Kidney (tissue), 14 donors: ENCODE measurements around the gene LRRFIP1. TPM values are rescaled to one million over a fixed set of nuclear protein-coding genes. Genes with fewer than 3 reads are reported as not detected.
A peak's percentile ranks its signal among the peaks of the same experiment; 100 is the strongest.

ENCODE experiments used
- DNase-seq, 5 donors: peaks; one replicate each; pipeline ENCODE4 v3.0.0-alpha.2; 2013 to 2020
- FAIRE-seq: peaks from 2 replicates; lab custom pipeline; 2012; peaks lifted over from hg19 to GRCh38; lab: Jason Lieb, UNC
- H3K27ac ChIP-seq, 2 donors: one replicate each; pipeline ENCODE4 v1.7.0; 2013; ENCODE audit warnings: low read depth in 2 of 2, low read length in 2 of 2, inconsistent platforms in 1 of 2
- H3K27me3 ChIP-seq: one replicate; pipeline ENCODE4 v1.7.1; 2013; ENCODE audit warnings: low read length, inconsistent platforms; ENCODE audit not compliant: control insufficient read depth, insufficient read depth
- H3K36me3 ChIP-seq, 3 donors: one replicate each; pipeline versions ENCODE4 v1.7.0 to v1.7.1; 2013; ENCODE audit warnings: low read length in 3 of 3, control low read depth in 1 of 3, inconsistent platforms in 1 of 3; ENCODE audit not compliant: insufficient read depth in 3 of 3, control insufficient read depth in 2 of 3
- H3K4me1 ChIP-seq, 3 donors: one replicate each; pipeline versions ENCODE4 v1.7.0 to v1.7.1; 2013; ENCODE audit warnings: low read length in 3 of 3, inconsistent platforms in 1 of 3, low read depth in 1 of 3; ENCODE audit not compliant: control insufficient read depth in 2 of 3, insufficient read depth in 2 of 3
- H3K4me3 ChIP-seq, 3 donors: one replicate each; pipeline versions ENCODE4 v1.7.0 to v1.8.1; 2013; ENCODE audit warnings: low read length in 3 of 3, control low read depth in 1 of 3, inconsistent platforms in 1 of 3
- H3K9ac ChIP-seq, 3 donors: one replicate each; pipeline versions ENCODE4 v1.7.0 to v1.7.1; 2013; ENCODE audit warnings: low read length in 3 of 3, control low read depth in 1 of 3, inconsistent platforms in 1 of 3
- H3K9me3 ChIP-seq, 3 donors: one replicate each; pipeline versions ENCODE4 v1.7.0 to v1.7.1; 2013; ENCODE audit warnings: low read length in 3 of 3, control low read depth in 1 of 3, inconsistent platforms in 1 of 3; ENCODE audit not compliant: control insufficient read depth in 2 of 3, insufficient read depth in 1 of 3
- CTCF ChIP-seq: IDR thresholded peaks from 3 replicates; pipeline ENCODE4 v1.5.1; 2012; ENCODE audit warnings: mild to moderate bottlenecking, moderate library complexity, borderline replicate concordance; ENCODE audit not compliant: insufficient read depth; ENCODE audit errors: extremely low read depth
- intact Hi-C: fragments of 100-400 bp; cut with DNase I; formaldehyde crosslinking; loops from one replicate; pipeline ENCODE4 v1.11.1; 2022
- polyA plus RNA-seq: library from polyadenylated mRNA; stranded (reverse); fragments of 350-450 nt; fragmentation: Illumina TruSeq; extraction: RNeasy Lipid Tissue Mini Kit (QIAGEN cat#74804); gene quantifications from one replicate; pipeline ENCODE4 v1.2.3, GENCODE V29; 2014; ENCODE audit warnings: low read depth, low replicate concordance; ENCODE audit not compliant: insufficient read depth
- total RNA-seq: library from RNA; stranded (reverse); fragmentation: NEBNext Ultra II Directional; extraction: Animal tissue kit (Norgen Biotek cat#: 25700); gene quantifications from one replicate; pipeline ENCODE4 v1.2.1, GENCODE V29; 2021
- donor health status: control.
- donor health status: control.
- donor health status: control.
- donor health status: control.
- donor health status: control.
- donor health status: DM: yes; HTN: yes; CAD: no.
- donor health status: Normal renal cell carcinoma (clear cell type).

LRRFIP1 gene
- total and polyA plus RNA-seq, 2 donors from 2014 or later = 39.1 to 204 TPM

GRCh38 chr2:237791977-237792727 lies 164.8 kb downstream of the LRRFIP1 start:
- FAIRE-seq (no peak), DNase-seq (peak in 1 of 5 donors; percentile 10)
- intact Hi-C loops = no loop called here
- Histone ChIP-seq H3K4me1 (no peaks in the 10 kb centered on the region), H3K9ac (no peak overlapping the region), H3K9me3 (peaks cover 0 to 2% (median 0%) of the 10 kb centered on the region in 3 donors), H3K36me3 (no peaks in the 10 kb centered on the region), H3K4me3 (no peak overlapping the region), H3K27ac (no peak overlapping the region), H3K27me3 (no peaks in the 10 kb centered on the region)
- no peak for TF ChIP-seq CTCF

GRCh38 chr2:237797253-237797652 lies 169.9 kb downstream of the LRRFIP1 start:
- intact Hi-C loops = no loop called here
- no peaks in the 10 kb centered on the region for H3K27me3 ChIP-seq
- no peaks in the 10 kb centered on the region for H3K4me1 ChIP-seq
- no peak overlapping the region for H3K9ac ChIP-seq
- no peak for TF ChIP-seq CTCF
- H3K36me3 ChIP-seq = no peaks in the 10 kb centered on the region
- no peak overlapping the region for H3K4me3 ChIP-seq
- no peaks in the 10 kb centered on the region for H3K9me3 ChIP-seq
- FAIRE-seq (no peak), DNase-seq (no peak)
- no peak overlapping the region for H3K27ac ChIP-seq

GRCh38 chr2:237798236-237799059 lies 171.1 kb downstream of the LRRFIP1 start, which contains the start of gene RBM44:
Gene RBM44 (plus strand): TSS chr2:237798779. CDS start chr2:237813610, 14,831 bp downstream.
- no peaks in the 10 kb centered on the region for H3K36me3 ChIP-seq
- H3K4me3 ChIP-seq = no peak within 1 kb of the TSS
- no peak for FAIRE-seq
- intact Hi-C loops = no loop called here
- H3K27me3 ChIP-seq = no peaks in the 10 kb centered on the region
- H3K9ac ChIP-seq = no peak within 1 kb of the TSS
- H3K27ac ChIP-seq = no peak within 1 kb of the TSS
- no peak for TF ChIP-seq CTCF
- H3K9me3 ChIP-seq = no peaks in the 10 kb centered on the region
- DNase-seq = no peak
- no peaks in the 10 kb centered on the region for H3K4me1 ChIP-seq
